H1 (cell line): ENCODE measurements around the gene P3R3URF. TPM values are rescaled to one million over a fixed set of nuclear protein-coding genes. Genes with fewer than 3 reads are reported as not detected.

ENCODE experiments used
- CTCF ChIA-PET: fragments of 300-600 bp; sonication (Branson Sonifier 250); formaldehyde crosslinking; loops from one replicate; lab custom pipeline; 2021; ENCODE audit not compliant: partially characterized antibody; lab: Charles Lee
- POLR2A ChIA-PET: fragments of 300-600 bp; sonication (Branson Sonifier 250); formaldehyde crosslinking; loops from one replicate; lab custom pipeline; 2021; ENCODE audit warnings: inconsistent platforms; ENCODE audit not compliant: partially characterized antibody; lab: Charles Lee
- DNase-seq, 2 experiments: peaks; one replicate each; pipeline versions ENCODE4 v3.0.0 to v3.0.0-alpha.2; 2010 to 2022; ENCODE audit warnings: low spot score in 2 of 2, low read depth in 1 of 2, mixed read lengths in 1 of 2
- FAIRE-seq: peaks from 2 replicates; lab custom pipeline; 2011; peaks lifted over from hg19 to GRCh38; lab: Jason Lieb, UNC
- H2AFZ ChIP-seq: 2 replicates; pipeline ENCODE4 v1.8.1; 2012; ENCODE audit warnings: low read length, inconsistent platforms
- H2AK5ac ChIP-seq: 2 replicates; pipeline ENCODE4 v1.6.1; 2013; ENCODE audit warnings: low read depth, low read length
- H2BK120ac ChIP-seq: replicated peaks from 2 replicates; pipeline ENCODE3; 2013; ENCODE audit warnings: low read depth, low read length, inconsistent platforms
- H2BK12ac ChIP-seq: 2 replicates; pipeline ENCODE4 v1.6.1; 2013; ENCODE audit warnings: low read depth, low read length
- H2BK15ac ChIP-seq: 2 replicates; pipeline ENCODE4 v1.6.1; 2013; ENCODE audit warnings: low read length
- H2BK20ac ChIP-seq: 2 replicates; pipeline ENCODE4 v1.6.1; 2013; ENCODE audit warnings: low read length
- H2BK5ac ChIP-seq: 2 replicates; pipeline ENCODE4 v1.6.1; 2013; ENCODE audit warnings: low read depth, low read length
- H3K14ac ChIP-seq: 2 replicates; pipeline ENCODE4 v1.6.1; 2013; ENCODE audit warnings: inconsistent platforms; ENCODE audit not compliant: insufficient read length
- H3K18ac ChIP-seq: 2 replicates; pipeline ENCODE4 v1.6.1; 2013; ENCODE audit warnings: low read length; ENCODE audit errors: extremely low read depth
- H3K23ac ChIP-seq: 2 replicates; pipeline ENCODE4 v1.6.1; 2013; ENCODE audit warnings: inconsistent platforms; ENCODE audit not compliant: insufficient read length
- H3K23me2 ChIP-seq: 2 replicates; pipeline ENCODE4 v1.6.1; 2013; ENCODE audit warnings: low read depth, low read length
- H3K27ac ChIP-seq: 2 replicates; pipeline ENCODE4 v1.6.1; 2011; ENCODE audit warnings: low read depth, low read length, inconsistent platforms
- H3K27me3 ChIP-seq, 4 experiments: replicated peaks in 1 of 4; 1 replicate in 1 of 4; 2 replicates in 3 of 4; pipeline versions ENCODE4 v1.6.1 to v1.8.1; 2011 to 2013; ENCODE audit warnings: low read length in 3 of 4, mild to moderate bottlenecking in 3 of 4, inconsistent platforms in 2 of 4, mixed read lengths in 2 of 4, moderate library complexity in 1 of 4; ENCODE audit not compliant: control insufficient read depth in 3 of 4, insufficient read depth in 3 of 4; ENCODE audit errors: extremely low read depth in 1 of 4
- H3K36me3 ChIP-seq, 4 experiments: 2 replicates each; pipeline versions ENCODE4 v1.6.1 to v1.8.1; 2011 to 2013; ENCODE audit warnings: mild to moderate bottlenecking in 4 of 4, low read length in 3 of 4, moderate library complexity in 2 of 4, control low read depth in 1 of 4, inconsistent platforms in 1 of 4; ENCODE audit not compliant: insufficient read depth in 4 of 4, control insufficient read depth in 2 of 4
- H3K4ac ChIP-seq: replicated peaks from 2 replicates; pipeline ENCODE3; 2013; ENCODE audit warnings: low read length, low read depth, mixed read lengths, inconsistent platforms; ENCODE audit not compliant: insufficient read length
- H3K4me1 ChIP-seq, 4 experiments: replicated peaks in 1 of 4; 1 replicate in 1 of 4; 2 replicates in 3 of 4; pipeline versions ENCODE4 v1.6.1 to v1.8.1; 2011 to 2013; ENCODE audit warnings: low read length in 3 of 4, inconsistent platforms in 2 of 4, mixed read lengths in 1 of 4; ENCODE audit not compliant: insufficient read depth in 4 of 4, control insufficient read depth in 3 of 4
- H3K4me2 ChIP-seq, 2 experiments: 2 replicates each; pipeline versions ENCODE4 v1.6.1 to v1.8.1; 2011 to 2013; ENCODE audit warnings: low read depth in 2 of 2, low read length in 2 of 2, control low read depth in 1 of 2, inconsistent platforms in 1 of 2, mild to moderate bottlenecking in 1 of 2; ENCODE audit not compliant: insufficient read depth in 1 of 2
- H3K4me3 ChIP-seq, 4 experiments: fragments of 200-600, 300-600 bp in 1 of 4; sonication (generic), shearing (Covaris generic), sonication (Bioruptor Twin) in 1 of 4; 2 replicates each; pipeline versions ENCODE4 v1.5.1 to v1.8.1; 2011 to 2016; ENCODE audit warnings: low read length in 4 of 4, low read depth in 3 of 4, control low read depth in 2 of 4, inconsistent platforms in 2 of 4, mild to moderate bottlenecking in 2 of 4, mixed read lengths in 1 of 4, moderate library complexity in 1 of 4; ENCODE audit not compliant: insufficient read depth in 2 of 4; ENCODE audit errors: extremely low read depth in 1 of 4
- H3K56ac ChIP-seq: replicated peaks from 2 replicates; pipeline ENCODE3; 2013; ENCODE audit warnings: low read depth, mild to moderate bottlenecking, mixed read lengths, low read length, inconsistent platforms; ENCODE audit not compliant: insufficient read length
- H3K79me1 ChIP-seq: 2 replicates; pipeline ENCODE4 v1.6.1; 2013; ENCODE audit warnings: low read depth, low read length, control low read depth
- H3K79me2 ChIP-seq, 2 experiments: 2 replicates each; pipeline versions ENCODE4 v1.6.1 to v1.8.1; 2012 to 2013; ENCODE audit warnings: low read length in 2 of 2, mild to moderate bottlenecking in 2 of 2, inconsistent platforms in 1 of 2; ENCODE audit not compliant: insufficient read depth in 2 of 2, control insufficient read depth in 1 of 2
- H3K9ac ChIP-seq, 4 experiments: replicated peaks in 1 of 4; 1 replicate in 1 of 4; 2 replicates in 3 of 4; pipeline versions ENCODE4 v1.6.1 to v1.8.1; 2011 to 2013; ENCODE audit warnings: low read depth in 3 of 4, low read length in 3 of 4, control low read depth in 2 of 4, mild to moderate bottlenecking in 2 of 4, moderate library complexity in 2 of 4, inconsistent platforms in 1 of 4; ENCODE audit errors: extremely low read depth in 1 of 4
- H3K9me3 ChIP-seq, 2 experiments: 2 replicates each; pipeline versions ENCODE4 v1.6.1 to v1.8.1; 2012 to 2013; ENCODE audit warnings: mild to moderate bottlenecking in 2 of 2, moderate library complexity in 2 of 2, control low read depth in 1 of 2, inconsistent platforms in 1 of 2, low read depth in 1 of 2, low read length in 1 of 2, mixed read lengths in 1 of 2; ENCODE audit not compliant: insufficient read depth in 2 of 2
- H4K20me1 ChIP-seq, 2 experiments: replicated peaks in 1 of 2; 2 replicates each; pipeline versions ENCODE3 to v1.8.1; 2011 to 2013; ENCODE audit warnings: inconsistent platforms in 2 of 2, low read length in 2 of 2, mild to moderate bottlenecking in 1 of 2; ENCODE audit not compliant: insufficient read depth in 2 of 2, control insufficient read depth in 1 of 2
- H4K5ac ChIP-seq: 2 replicates; pipeline ENCODE4 v1.6.1; 2013; ENCODE audit warnings: low read length, low read depth, mixed read lengths, inconsistent platforms; ENCODE audit not compliant: insufficient read length
- H4K8ac ChIP-seq: 2 replicates; pipeline ENCODE4 v1.8.0; 2013; ENCODE audit warnings: mild to moderate bottlenecking, moderate library complexity, low read length, inconsistent platforms; ENCODE audit not compliant: insufficient read depth; ENCODE audit errors: extremely low read depth
- H4K91ac ChIP-seq: replicated peaks from 2 replicates; pipeline ENCODE3; 2013; ENCODE audit warnings: low read length, mixed read lengths, inconsistent platforms; ENCODE audit not compliant: insufficient read length
- BACH1 ChIP-seq: IDR thresholded peaks from 2 replicates; pipeline ENCODE4 v1.6.1; 2012; ENCODE audit warnings: low read length, improper control_type of control experiment
- CBX5 ChIP-seq: fragments of 300-800, 300-1000 bp; sonication (generic); IDR thresholded peaks from 2 replicates; pipeline ENCODE4 v1.7.1; 2016; ENCODE audit warnings: antibody characterized with exemption, low read length, low read depth
- CTBP2 ChIP-seq: IDR thresholded peaks from 2 replicates; pipeline ENCODE4 v1.7.0; 2011; ENCODE audit warnings: borderline replicate concordance, mild to moderate bottlenecking, moderate library complexity, mixed read lengths, low read length; ENCODE audit not compliant: insufficient read depth, insufficient read length
- JUN ChIP-seq: IDR thresholded peaks from 2 replicates; pipeline ENCODE4 v1.6.1; 2011; ENCODE audit warnings: low read depth, mild to moderate bottlenecking, improper control_type of control experiment, low read length
- KDM4A ChIP-seq: IDR thresholded peaks from one replicate; pipeline ENCODE4 v1.7.1; 2012; ENCODE audit warnings: low read depth, mild to moderate bottlenecking, moderate library complexity, low read length, inconsistent platforms; ENCODE audit not compliant: severe bottlenecking
- NANOG ChIP-seq: IDR thresholded peaks from 2 replicates; pipeline ENCODE4 v1.6.1; 2011; ENCODE audit warnings: low read length, low read depth, mild to moderate bottlenecking, inconsistent platforms; ENCODE audit not compliant: insufficient read depth, poor library complexity, severe bottlenecking
- POLR2A ChIP-seq, 2 experiments: IDR thresholded peaks; 1 replicate in 1 of 2; 2 replicates in 1 of 2; pipeline ENCODE4 v1.6.1; 2011; ENCODE audit warnings: low read depth in 2 of 2, low read length in 2 of 2, mild to moderate bottlenecking in 2 of 2; ENCODE audit errors: control extremely low read depth in 1 of 2
- SAP30 ChIP-seq: fragments of 300-600 bp; sonication (generic); IDR thresholded peaks from 2 replicates; pipeline ENCODE4 v1.7.1; 2012; ENCODE audit warnings: low read length, moderate library complexity, mild to moderate bottlenecking, inconsistent platforms; ENCODE audit not compliant: insufficient read depth, insufficient replicate concordance
- SIRT6 ChIP-seq: IDR thresholded peaks from one replicate; pipeline ENCODE4 v1.7.1; 2012; ENCODE audit warnings: low read length, inconsistent platforms
- TCF12 ChIP-seq: IDR thresholded peaks from 2 replicates; pipeline ENCODE4 v1.6.1; 2011; ENCODE audit warnings: low read depth, mild to moderate bottlenecking, low read length
- USF2 ChIP-seq: IDR thresholded peaks from 2 replicates; pipeline ENCODE4 v1.6.1; 2011; ENCODE audit warnings: low read length, improper control_type of control experiment
- ZNF274 ChIP-seq: IDR thresholded peaks from 2 replicates; pipeline ENCODE4 v1.7.0; 2012; ENCODE audit warnings: low read length, borderline replicate concordance; ENCODE audit errors: extremely low read depth
- WGBS, 2 experiments: shearing (Covaris generic) in 1 of 2; methylation state at CpG; one replicate each; pipeline versions ENCODE4 v1.1.6 to v1.1.7; 2013 to 2015; ENCODE audit warnings: low lambda C conversion rate in 2 of 2, mixed read lengths in 2 of 2, inconsistent platforms in 1 of 2, low coverage in 1 of 2, missing lambda C conversion rate in 1 of 2; ENCODE audit not compliant: insufficient replicate concordance in 2 of 2, insufficient coverage in 1 of 2, insufficient read length in 1 of 2; ENCODE audit errors: extremely low coverage in 1 of 2, missing lambda C conversion rate in 1 of 2; 5-methylcytosine and 5-hydroxymethylcytosine counted together
- polyA plus RNA-seq, 7 experiments: library from polyadenylated mRNA; depleted of rRNA in 3 of 7; stranded (reverse) in 5 of 7; unstranded in 2 of 7; fragments of >200 nt in 5 of 7; fragments of 200-250 nt in 2 of 7; gene quantifications; 1 replicate in 5 of 7; 2 replicates in 1 of 7; 4 replicates in 1 of 7; pipeline versions ENCODE4 v1.2.1 to v1.2.3, GENCODE V29; 2011 to 2013; ENCODE audit warnings: missing spikeins in 2 of 7, mixed read lengths in 2 of 7
- total RNA-seq: library from RNA; stranded (reverse); fragmentation: NEBNext Ultra II Directional; extraction: Animal tissue kit (Norgen Biotek cat#: 25700); gene quantifications from 2 replicates; pipeline ENCODE4 v1.2.1, GENCODE V29; 2021

P3R3URF gene
- total and polyA plus RNA-seq, 2 of the 8 experiments (the other 6 are each of a cell fraction or from before 2014, with no cell fraction given) = not detected

GRCh38 chr1:46133181-46133658 lies 43.1 kb downstream of the P3R3URF start:
- Histone ChIP-seq H3K9me3 (no peaks in the 10 kb centered on the region), H2BK5ac (peak overlapping the region; percentile 81; the same call in 1 of the 2 replicates), H3K4ac (no peak overlapping the region), H3K27ac (peak overlapping the region; percentile 78), H2BK15ac (peak overlapping the region; percentile 78; the same call in 1 of the 2 replicates), H3K18ac (peak overlapping the region; percentile 93), H4K20me1 (peaks cover 0 to 3% of the 10 kb centered on the region in 2 experiments), H2BK12ac (no peak overlapping the region; the same call in 1 of the 2 replicates), H3K4me3 (peak overlapping the region; percentile 40 to 89 (median 70)), H4K5ac (peak overlapping the region; percentile 31), H3K23me2 (peaks cover 10% of the 10 kb centered on the region), H3K4me1 (peaks cover 0 to 8% (median 5%) of the 10 kb centered on the region in 4 experiments; a peak in 5 of 7 replicates), H3K27me3 (no peaks in the 10 kb centered on the region), H3K56ac (no peak overlapping the region), H4K8ac (peak overlapping the region; percentile 71; the same call in 1 of the 2 replicates), H2AFZ (peak overlapping the region; percentile 78; the same call in 1 of the 2 replicates), H3K14ac (no peak overlapping the region), H3K79me1 (no peaks in the 10 kb centered on the region), H3K9ac (peak overlapping the region in 3 of 4 experiments; percentile 28 to 99 (median 81); a peak in 6 of 7 replicates), H2BK20ac (no peak overlapping the region), H3K79me2 (peaks cover 0 to 25% of the 10 kb centered on the region in 2 experiments; a peak in 2 of 4 replicates), H3K36me3 (no peaks in the 10 kb centered on the region), H2AK5ac (no peak overlapping the region), H3K23ac (no peak overlapping the region), H3K4me2 (peak overlapping the region; percentile 89 to 93), H4K91ac (no peak overlapping the region), H2BK120ac (no peak overlapping the region)
- POLR2A ChIA-PET = interaction anchor here (1.0 to 2.2 kb wide), 2 partner anchors 20 to 48 kb away, joined by 5 to 6 read pairs; no protein-coding TSS in a partner anchor
- FAIRE-seq (no peak), DNase-seq (no peak)
- 2% methylated on average over 21 of the region's 22 CpGs; no CpG with 5 or more reads in 1 of the 2 experiments for WGBS, 2 experiments
- CTCF ChIA-PET = interaction anchor here (1.2 to 1.6 kb wide), 2 partner anchors 91 to 112 kb away, joined by 3 to 4 read pairs; no protein-coding TSS in a partner anchor
- no peak for TF ChIP-seq CBX5
- TF ChIP-seq TCF12 = no peak
- peak; percentile 93 for TF ChIP-seq KDM4A
- TF ChIP-seq SAP30 = peak; percentile 87
- no peak for TF ChIP-seq BACH1
- no peak for TF ChIP-seq JUN
- TF ChIP-seq CTBP2 = no peak
- TF ChIP-seq POLR2A (IDR thresholded peaks at IDR 0.05; ENCODE audit: control extremely low read depth in 1 of 2, low read depth in 2 of 2, low read length in 2 of 2) = peak in 1 of 2 experiments; percentile 42; a peak in 1 of 3 replicates
- no peak for TF ChIP-seq SIRT6
- no peak for TF ChIP-seq NANOG
- TF ChIP-seq USF2 = no peak
- no peak for TF ChIP-seq ZNF274
